GM21390 (cell line): Measurements from ENCODE around the gene RUFY1.

Source experiments
- ATAC-seq: cut with Tn5 transposase; IDR thresholded peaks from one replicate; pipeline ENCODE4 v1.9.1; 2021; ENCODE audit not compliant: unreplicated experiment

Gene RUFY1

GRCh38 chr5:179658179-179658856, 108.0 kb downstream of the RUFY1 start:
- ATAC-seq: peak; percentile 61
